Right atrium auricular region (tissue), 2 donors: ENCODE measurements around the gene NBL1. TPM values are rescaled to one million over a fixed set of nuclear protein-coding genes. Genes with fewer than 3 reads are reported as not detected.

ENCODE experiments used
- DNase-seq: peaks from one replicate; pipeline ENCODE4 v3.0.0-alpha.2; 2019; ENCODE audit warnings: low spot score
- H3K27ac ChIP-seq, 2 donors: fragments of 200-600 bp; sonication (generic); 1 replicate in 1 of 2; 2 replicates in 1 of 2; pipeline ENCODE4 v1.5.1; 2016 to 2019
- H3K27me3 ChIP-seq, 2 donors: fragments of 200-600 bp; sonication (generic); one replicate each; pipeline versions ENCODE4 v1.5.1 to v1.6.0; 2017 to 2019
- H3K36me3 ChIP-seq: fragments of 200-600 bp; sonication (generic); one replicate; pipeline ENCODE4 v1.5.1; 2016
- H3K4me1 ChIP-seq, 2 donors: fragments of 200-600 bp; sonication (generic); one replicate each; pipeline versions ENCODE4 v1.5.1 to v1.6.0; 2017 to 2019
- H3K4me3 ChIP-seq, 2 donors: fragments of 200-600 bp; sonication (generic); 1 replicate in 1 of 2; 2 replicates in 1 of 2; pipeline ENCODE4 v1.5.1; 2017 to 2019; ENCODE audit warnings: mild to moderate bottlenecking in 1 of 2, moderate library complexity in 1 of 2
- H3K9me3 ChIP-seq, 2 donors: fragments of 200-600 bp; sonication (generic); one replicate each; pipeline ENCODE4 v1.5.1; 2019
- total RNA-seq, 2 donors: library from RNA; depleted of rRNA; stranded (reverse); fragments of >200 nt; gene quantifications; one replicate each; pipeline ENCODE4 v1.1.0, GENCODE V29; 2016
- TF ChIP-seq, protein P1 (sequence below), 2 donors: fragments of 200-600 bp; sonication (generic); IDR thresholded peaks; one replicate each; pipeline ENCODE4 v1.5.1; 2019; ENCODE audit warnings: antibody characterized with exemption in 2 of 2

The NBL1 gene
- total RNA-seq, 2 donors from 2014 or later = 19.5 to 57.2 TPM

DNA sequence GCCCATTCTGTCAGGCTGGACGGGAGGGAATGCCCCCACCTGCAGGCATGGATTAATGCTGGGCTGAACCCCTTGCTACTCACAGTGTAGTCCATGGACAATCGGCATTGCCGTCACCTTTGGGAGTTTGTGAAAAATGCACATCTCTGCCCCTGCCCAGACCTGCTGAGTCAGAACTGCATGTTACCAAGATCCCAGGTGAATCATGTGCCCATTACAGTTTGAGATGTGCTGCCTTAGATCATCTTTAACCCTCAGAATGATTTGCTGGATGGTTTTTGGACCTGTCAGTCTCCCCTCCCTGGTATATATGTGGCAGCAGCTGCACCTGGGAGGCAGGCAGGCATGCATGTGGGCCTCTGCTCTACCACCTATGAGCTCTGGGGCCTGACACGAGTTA is 35.6 kb downstream of the NBL1 start:
- H3K4me1 ChIP-seq = no peaks in the 10 kb centered on the region
- TF ChIP-seq, protein P1, sequence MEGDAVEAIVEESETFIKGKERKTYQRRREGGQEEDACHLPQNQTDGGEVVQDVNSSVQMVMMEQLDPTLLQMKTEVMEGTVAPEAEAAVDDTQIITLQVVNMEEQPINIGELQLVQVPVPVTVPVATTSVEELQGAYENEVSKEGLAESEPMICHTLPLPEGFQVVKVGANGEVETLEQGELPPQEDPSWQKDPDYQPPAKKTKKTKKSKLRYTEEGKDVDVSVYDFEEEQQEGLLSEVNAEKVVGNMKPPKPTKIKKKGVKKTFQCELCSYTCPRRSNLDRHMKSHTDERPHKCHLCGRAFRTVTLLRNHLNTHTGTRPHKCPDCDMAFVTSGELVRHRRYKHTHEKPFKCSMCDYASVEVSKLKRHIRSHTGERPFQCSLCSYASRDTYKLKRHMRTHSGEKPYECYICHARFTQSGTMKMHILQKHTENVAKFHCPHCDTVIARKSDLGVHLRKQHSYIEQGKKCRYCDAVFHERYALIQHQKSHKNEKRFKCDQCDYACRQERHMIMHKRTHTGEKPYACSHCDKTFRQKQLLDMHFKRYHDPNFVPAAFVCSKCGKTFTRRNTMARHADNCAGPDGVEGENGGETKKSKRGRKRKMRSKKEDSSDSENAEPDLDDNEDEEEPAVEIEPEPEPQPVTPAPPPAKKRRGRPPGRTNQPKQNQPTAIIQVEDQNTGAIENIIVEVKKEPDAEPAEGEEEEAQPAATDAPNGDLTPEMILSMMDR (IDR thresholded peaks at IDR 0.05) = no peak
- H3K9me3 ChIP-seq = no peaks in the 10 kb centered on the region
- no peak for DNase-seq
- H3K4me3 ChIP-seq = no peak overlapping the region
- no peak overlapping the region for H3K27ac ChIP-seq
- H3K36me3 ChIP-seq = no peaks in the 10 kb centered on the region
- no peaks in the 10 kb centered on the region for H3K27me3 ChIP-seq

DNA sequence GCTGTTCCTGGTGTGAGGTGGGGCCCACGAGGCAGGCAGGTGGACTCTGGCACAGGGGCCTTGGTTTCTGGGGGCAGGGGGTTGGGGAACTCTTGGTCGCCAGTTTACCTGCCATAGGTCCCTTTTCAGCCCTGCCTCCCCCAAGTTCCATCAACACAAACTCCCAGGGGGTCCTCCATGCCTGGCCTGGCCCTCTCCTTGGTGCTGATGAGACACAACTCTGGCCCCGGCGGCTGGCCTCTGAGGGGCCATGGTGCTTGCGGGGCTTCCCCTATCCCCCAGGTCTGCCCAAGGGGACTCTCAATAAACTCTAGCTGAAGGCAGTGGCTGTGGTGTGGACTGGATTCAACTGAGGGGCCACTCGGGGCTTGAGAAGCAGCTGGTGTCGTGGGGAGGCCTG is 36.5 kb downstream of the NBL1 start:
- no peak overlapping the region for H3K27ac ChIP-seq

DNA sequence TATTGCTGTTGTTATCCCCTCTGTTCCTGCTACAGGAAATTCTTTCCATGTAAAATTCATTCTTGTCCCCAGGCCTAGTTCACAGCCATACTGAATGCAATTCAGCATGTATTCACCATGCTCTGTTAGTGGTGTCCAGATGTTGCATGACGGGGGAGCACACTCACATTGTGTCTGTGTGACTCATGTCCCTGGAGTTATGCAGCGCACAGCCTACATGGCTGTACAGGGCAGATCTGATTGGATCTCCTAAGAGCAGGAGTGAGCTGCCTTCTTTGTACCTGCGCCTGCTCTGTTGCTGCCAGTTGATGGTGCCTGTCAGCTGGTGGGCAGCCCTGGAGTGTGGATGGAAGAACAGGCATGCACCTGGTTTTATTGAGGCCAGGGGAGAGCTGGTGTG is 38.1 kb downstream of the NBL1 start:
- Histone ChIP-seq H3K27me3 (no peaks in the 10 kb centered on the region), H3K27ac (no peak overlapping the region), H3K9me3 (peaks cover 0 to under 1% of the 10 kb centered on the region in 2 donors), H3K36me3 (no peaks in the 10 kb centered on the region), H3K4me3 (no peak overlapping the region), H3K4me1 (no peaks in the 10 kb centered on the region)
- DNase-seq = no peak
- TF ChIP-seq, protein P1 (IDR thresholded peaks at IDR 0.05) = no peak

More for the DNA sequence above, 36.5 kb downstream of the NBL1 start:
- Histone ChIP-seq H3K9me3 (no peaks in the 10 kb centered on the region), H3K4me3 (no peak overlapping the region), H3K4me1 (no peaks in the 10 kb centered on the region), H3K27me3 (no peaks in the 10 kb centered on the region), H3K36me3 (no peaks in the 10 kb centered on the region)
- no peak for DNase-seq
- TF ChIP-seq, protein P1 (IDR thresholded peaks at IDR 0.05) = no peak

DNA sequence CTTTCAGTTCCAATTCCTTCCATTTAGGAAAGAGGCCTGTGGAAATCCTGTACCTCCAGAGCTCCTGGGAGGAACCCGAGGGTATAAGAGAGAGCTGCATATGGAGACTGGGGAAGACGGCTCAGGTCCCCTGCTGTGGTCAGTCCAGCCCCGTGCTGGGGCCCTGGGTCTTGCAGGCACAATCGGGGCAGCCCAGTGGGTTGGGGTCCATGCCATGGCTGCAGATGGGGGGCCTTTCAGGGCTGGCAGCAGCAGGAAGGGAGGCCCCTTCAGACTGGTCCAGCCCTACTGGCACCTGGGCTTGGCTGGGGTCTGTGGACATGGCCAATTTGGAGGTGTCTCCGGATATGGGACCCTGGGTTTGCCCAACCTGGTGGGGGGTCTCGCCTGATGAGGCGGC is 38.8 kb downstream of the NBL1 start:
- Histone ChIP-seq H3K9me3 (peaks cover 0 to 6% of the 10 kb centered on the region in 2 donors), H3K27me3 (no peaks in the 10 kb centered on the region), H3K27ac (no peak overlapping the region), H3K36me3 (no peaks in the 10 kb centered on the region), H3K4me1 (no peaks in the 10 kb centered on the region), H3K4me3 (no peak overlapping the region)
- TF ChIP-seq, protein P1 (IDR thresholded peaks at IDR 0.05) = no peak
- DNase-seq = no peak

DNA sequence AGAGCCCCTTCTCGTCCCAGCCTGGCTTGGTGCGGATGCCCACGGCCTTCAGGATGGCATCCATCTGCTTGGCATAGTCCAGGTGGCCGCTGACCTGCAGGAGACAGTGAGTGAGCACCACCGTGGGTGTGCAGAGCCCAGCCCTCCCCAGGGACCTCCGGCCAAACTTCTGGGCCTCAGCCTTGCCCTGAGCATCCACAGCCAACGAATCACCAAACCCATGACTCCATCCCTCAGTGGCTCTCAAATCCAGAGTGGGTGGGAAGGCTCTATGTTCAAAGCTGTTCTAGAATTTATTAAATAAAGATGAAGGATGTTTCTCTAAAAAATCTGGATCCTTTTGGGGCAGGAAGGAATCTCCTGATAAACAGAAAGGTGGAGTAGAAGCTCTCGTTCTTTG is 39.2 kb downstream of the NBL1 start:
- Histone ChIP-seq H3K36me3 (no peaks in the 10 kb centered on the region), H3K4me3 (no peak overlapping the region), H3K27ac (no peak overlapping the region), H3K27me3 (no peaks in the 10 kb centered on the region), H3K4me1 (peaks cover 0 to 3% of the 10 kb centered on the region in 2 donors), H3K9me3 (peaks cover 0 to 6% of the 10 kb centered on the region in 2 donors)
- DNase-seq = no peak
- TF ChIP-seq, protein P1 (IDR thresholded peaks at IDR 0.05) = no peak

DNA sequence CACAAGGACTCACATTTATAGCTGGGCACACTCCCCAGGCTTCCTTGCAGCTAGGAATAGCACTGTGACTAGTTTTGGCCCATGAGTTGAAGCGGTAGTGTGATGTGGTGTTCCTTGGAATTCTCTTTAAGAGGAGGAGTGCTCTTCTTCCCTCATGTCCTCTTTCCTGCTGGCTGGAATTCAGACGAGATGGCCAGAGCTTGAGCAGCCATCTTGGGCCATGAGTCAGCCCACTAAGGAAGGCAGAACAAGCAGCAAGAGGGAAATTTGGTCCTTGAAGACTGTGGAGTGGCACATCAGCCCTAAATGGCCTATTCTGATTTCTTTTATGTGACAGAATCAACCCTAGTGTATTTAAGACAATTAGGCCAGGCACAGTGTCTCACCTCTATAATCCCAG is 40.6 kb downstream of the NBL1 start:
- DNase-seq = no peak
- TF ChIP-seq, protein P1 (IDR thresholded peaks at IDR 0.05) = no peak
- no peaks in the 10 kb centered on the region for H3K27me3 ChIP-seq
- H3K4me3 ChIP-seq = no peak overlapping the region
- no peak overlapping the region for H3K27ac ChIP-seq
- peaks cover 0 to 6% of the 10 kb centered on the region in 2 donors for H3K9me3 ChIP-seq
- H3K36me3 ChIP-seq = no peaks in the 10 kb centered on the region
- H3K4me1 ChIP-seq = peaks cover 0 to 16% of the 10 kb centered on the region in 2 donors
